Measurements from ENCODE around the gene GPX6.

DNA sequence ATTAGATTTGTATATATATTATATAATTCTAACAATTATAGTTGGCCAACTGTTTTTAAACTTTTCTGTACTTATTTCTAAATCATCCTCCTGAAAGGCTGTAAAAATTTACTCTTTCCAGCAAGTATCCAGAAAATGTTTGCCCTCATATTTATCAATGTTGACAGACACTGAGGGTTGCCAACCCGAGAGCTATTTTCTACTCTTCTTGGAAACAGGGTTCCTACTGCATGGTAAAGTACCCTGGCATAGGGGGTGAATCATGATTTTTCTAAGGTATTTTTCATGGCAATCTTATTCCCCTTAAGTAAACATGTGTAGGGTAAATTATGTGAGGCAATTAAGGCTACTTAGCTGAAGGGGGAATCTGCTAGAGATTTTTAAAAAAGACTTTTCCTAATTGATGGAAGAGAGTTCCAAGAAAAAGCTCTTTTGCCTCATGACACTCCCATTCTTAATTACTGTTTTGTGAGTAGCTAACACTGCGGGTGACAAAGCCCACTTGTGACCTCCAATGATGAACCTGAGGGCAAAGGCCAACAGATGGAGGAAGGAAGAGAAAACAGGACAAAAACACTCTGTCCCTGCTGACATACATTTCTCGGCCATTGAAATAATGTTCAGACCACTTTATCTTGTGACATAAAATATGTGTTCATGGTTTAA is 48.0 kb upstream of the GPX6 start:
- TF ChIP-seq POLR2AphosphoS5 (IDR thresholded peaks at IDR 0.05; ENCODE audit: borderline replicate concordance, low read depth, low read length) (no peak), EZH2 (IDR thresholded peaks at IDR 0.05) (no peak), FOXP2 (optimal IDR thresholded peaks at IDR 0.05; ENCODE audit: control extremely low read depth, extremely low read length, insufficient read depth) (no peak)

All from SK-N-MC (cell line).